ENCODE measurements around the gene SLC29A1. TPM values are rescaled to one million over a fixed set of nuclear protein-coding genes. Genes with fewer than 3 reads are reported as not detected.

The SLC29A1 gene
- total and polyA plus RNA-seq, 2 of the 8 experiments (the other 6 are each of a cell fraction or from before 2014, with no cell fraction given), result 187 to 558 TPM

GRCh38 chr6:44276667-44277640 lies 53.6 kb downstream of the SLC29A1 start:
- peaks cover 0 to 8% (median 3%) of the 10 kb centered on the region in 4 experiments; a peak in 6 of 7 replicates for H3K4me1 ChIP-seq (replicated peaks in 1 of 4; ENCODE audit: control insufficient read depth in 3 of 4, insufficient read depth in 4 of 4, low read length in 3 of 4)
- H3K4ac ChIP-seq (replicated peaks; ENCODE audit: insufficient read length, low read depth, low read length), result no peak overlapping the region
- no peak overlapping the region for H3K4me2 ChIP-seq (ENCODE audit: insufficient read depth in 1 of 2, low read depth in 2 of 2, low read length in 2 of 2)
- H3K23ac ChIP-seq (ENCODE audit: insufficient read length), result no peak overlapping the region
- no peaks in the 10 kb centered on the region; the same call in 1 of the 2 replicates for H3K23me2 ChIP-seq (ENCODE audit: low read depth, low read length)
- H3K18ac ChIP-seq (ENCODE audit: extremely low read depth, low read length), result no peak overlapping the region
- H3K79me1 ChIP-seq (ENCODE audit: low read depth, low read length), result no peaks in the 10 kb centered on the region; the same call in 1 of the 2 replicates
- no peak overlapping the region for H3K27ac ChIP-seq (ENCODE audit: low read depth, low read length)
- FAIRE-seq (no peak), DNase-seq (ENCODE audit: low read depth in 1 of 2, low spot score in 2 of 2) (no peak)
- no peak overlapping the region for H2AFZ ChIP-seq (ENCODE audit: low read length)
- H3K14ac ChIP-seq (ENCODE audit: insufficient read length), result no peak overlapping the region
- no peak overlapping the region for H2BK12ac ChIP-seq (ENCODE audit: low read depth, low read length)
- 91% methylated on average over 19 of the region's 23 CpGs; no CpG with 5 or more reads in 1 of the 2 experiments for WGBS, 2 experiments (ENCODE audit: extremely low coverage in 1 of 2, insufficient coverage in 1 of 2, insufficient read length in 1 of 2, insufficient replicate concordance in 2 of 2, low coverage in 1 of 2, low lambda C conversion rate in 2 of 2, missing lambda C conversion rate in 1 of 2)
- no peak overlapping the region for H2BK15ac ChIP-seq (ENCODE audit: low read length)
- H3K36me3 ChIP-seq (ENCODE audit: control insufficient read depth in 2 of 4, insufficient read depth in 4 of 4, low read length in 3 of 4), result peaks cover 0 to 9% (median 3%) of the 10 kb centered on the region in 4 experiments; a peak in 4 of 8 replicates
- H2BK20ac ChIP-seq (ENCODE audit: low read length), result no peak overlapping the region
- CTCF ChIA-PET (ENCODE audit: partially characterized antibody), result interaction anchor here (0.9 to 19.0 kb wide), 11 partner anchors 9 to 62 kb away, joined by 3 to 330 read pairs (median 6); partner anchors contain the start of genes AARS2 and TMEM151B
- H3K79me2 ChIP-seq (ENCODE audit: control insufficient read depth in 1 of 2, insufficient read depth in 2 of 2, low read length in 2 of 2), result no peaks in the 10 kb centered on the region
- H3K27me3 ChIP-seq (replicated peaks in 1 of 4; ENCODE audit: control insufficient read depth in 3 of 4, extremely low read depth in 1 of 4, insufficient read depth in 3 of 4, low read length in 3 of 4), result peaks cover 0 to 3% (median 0%) of the 10 kb centered on the region in 4 experiments; a peak in 1 of 7 replicates
- no peak overlapping the region for H2BK5ac ChIP-seq (ENCODE audit: low read depth, low read length)
- no peak overlapping the region for H2BK120ac ChIP-seq (replicated peaks; ENCODE audit: low read depth, low read length)
- no peak overlapping the region; a peak in 1 of 7 replicates for H3K9ac ChIP-seq (replicated peaks in 1 of 4; ENCODE audit: extremely low read depth in 1 of 4, low read depth in 3 of 4, low read length in 3 of 4)
- POLR2A ChIA-PET (ENCODE audit: partially characterized antibody), result interaction anchor here (1.1 to 3.2 kb wide), 9 partner anchors 8 to 36 kb away, joined by 3 to 18 read pairs (median 6); partner anchors contain the start of genes AARS2 and SLC35B2
- no peak overlapping the region for H4K91ac ChIP-seq (replicated peaks; ENCODE audit: insufficient read length, low read length)
- H4K20me1 ChIP-seq (replicated peaks in 1 of 2; ENCODE audit: control insufficient read depth in 1 of 2, insufficient read depth in 2 of 2, low read length in 2 of 2), result peaks cover 0 to 8% of the 10 kb centered on the region in 2 experiments
- H2AK5ac ChIP-seq (ENCODE audit: low read depth, low read length), result no peak overlapping the region
- no peaks in the 10 kb centered on the region for H3K9me3 ChIP-seq (ENCODE audit: insufficient read depth in 2 of 2, low read depth in 1 of 2, low read length in 1 of 2)
- H4K5ac ChIP-seq (ENCODE audit: insufficient read length, low read depth, low read length), result no peak overlapping the region
- no peak overlapping the region; the same call in 1 of the 2 replicates for H4K8ac ChIP-seq (ENCODE audit: extremely low read depth, insufficient read depth, low read length)
- no peak overlapping the region for H3K4me3 ChIP-seq (ENCODE audit: extremely low read depth in 1 of 4, insufficient read depth in 2 of 4, low read depth in 3 of 4, low read length in 4 of 4)
- no peak overlapping the region for H3K56ac ChIP-seq (replicated peaks; ENCODE audit: insufficient read length, low read depth, low read length)
- TF ChIP-seq SP1 (IDR thresholded peaks at IDR 0.05; ENCODE audit: low read depth, low read length), result no peak
- TF ChIP-seq RNF2 (IDR thresholded peaks at IDR 0.05; ENCODE audit: borderline replicate concordance, low read depth, low read length, missing control alignments, poor library complexity, severe bottlenecking), result no peak
- no peak for TF ChIP-seq KDM5A (IDR thresholded peaks at IDR 0.05; ENCODE audit: low read length)
- TF ChIP-seq YY1 (IDR thresholded peaks at IDR 0.05; ENCODE audit: low read depth, low read length), result no peak
- TF ChIP-seq KDM4A (IDR thresholded peaks at IDR 0.05; ENCODE audit: low read depth, low read length, severe bottlenecking), result no peak
- no peak for TF ChIP-seq NRF1 (IDR thresholded peaks at IDR 0.05; ENCODE audit: low read depth, low read length)
- no peak for TF ChIP-seq BRCA1 (IDR thresholded peaks at IDR 0.05; ENCODE audit: low read depth, low read length)
- no peak for TF ChIP-seq JUN (IDR thresholded peaks at IDR 0.05; ENCODE audit: low read depth, low read length)
- no peak for TF ChIP-seq CHD1 (IDR thresholded peaks at IDR 0.05; ENCODE audit: low read depth, low read length)
- TF ChIP-seq E2F6 (IDR thresholded peaks at IDR 0.05), result no peak
